Stimulated activated CD8-positive, alpha-beta memory T cell treated with anti-CD3 and anti-CD28 coated beads, Interleukin-15, amount 100 ng/mL, for 1 hour (primary cell): ENCODE data around the gene EPOP.
"Not testable (repeated sequence)": the region's sequence is repeated elsewhere in the genome, so short reads cannot be mapped to it uniquely, and the experiment has no call there.

ENCODE experiments used
- DNase-seq: peaks from one replicate; pipeline ENCODE4 v3.0.0-alpha.2; 2020; ENCODE audit warnings: low read depth

Gene EPOP

GRCh38 chr17:38673707-38674013 is 1.1 kb downstream of the EPOP start:
- DNase-seq = no peak

GRCh38 chr17:38672788-38673706 is 1.7 kb downstream of the EPOP start:
- DNase-seq = no peak

- DNase-seq = no peak
Observed at GRCh38 chr17:38671939-38672720, 2.6 kb downstream of the EPOP start.

GRCh38 chr17:38669520-38669919 is 5.2 kb downstream of the EPOP start:
- DNase-seq = no peak

GRCh38 chr17:38667787-38668122 is 7.0 kb downstream of the EPOP start:
- no peak for DNase-seq

- peak; percentile 23 for DNase-seq
Observed at GRCh38 chr17:38667099-38667786, 7.5 kb downstream of the EPOP start.

GRCh38 chr17:38663964-38664644 is 10.7 kb downstream of the EPOP start:
- no peak for DNase-seq

GRCh38 chr17:38663125-38663751 is 11.5 kb downstream of the EPOP start:
- DNase-seq = no peak

- no peak for DNase-seq
Observed at GRCh38 chr17:38660097-38661025, 14.4 kb downstream of the EPOP start.

- no peak for DNase-seq
Observed at GRCh38 chr17:38659415-38659814, 15.3 kb downstream of the EPOP start.

GRCh38 chr17:38658741-38659345 is 15.9 kb downstream of the EPOP start:
- no peak for DNase-seq

GRCh38 chr17:38657824-38658740 is 16.7 kb downstream of the EPOP start:
- no peak for DNase-seq

- DNase-seq = no peak
Observed at GRCh38 chr17:38656959-38657823, 17.6 kb downstream of the EPOP start.

- DNase-seq = no peak
Observed at GRCh38 chr17:38654411-38655398, 20.1 kb downstream of the EPOP start.

GRCh38 chr17:38653679-38654078 is 21.1 kb downstream of the EPOP start:
- DNase-seq = no peak

- no peak for DNase-seq
Observed at GRCh38 chr17:38653230-38653629, 21.5 kb downstream of the EPOP start.

- DNase-seq = not testable (repeated sequence)
Observed at GRCh38 chr17:38650653-38651173, 24.0 kb downstream of the EPOP start.
